ENCODE results near the gene CTNND2.
"Not testable (repeated sequence)": the region's sequence is repeated elsewhere in the genome, so short reads cannot be mapped to it uniquely, and the experiment has no call there.

Gene CTNND2

GRCh38 chr5:11692636-11693035, 211.6 kb downstream of the CTNND2 start:
- no peak for DNase-seq

GRCh38 chr5:11687498-11687897, 216.7 kb downstream of the CTNND2 start:
- intact Hi-C loops (cut with DNase I) = no loop called here
- no peak for DNase-seq

More at GRCh38 chr5:11692636-11693035, 211.6 kb downstream of the CTNND2 start:
- intact Hi-C loops (cut with DNase I) = no loop called here

- no peak for DNase-seq
- intact Hi-C loops (cut with DNase I) = no loop called here
Observed at GRCh38 chr5:11684607-11685006, 219.6 kb downstream of the CTNND2 start.

GRCh38 chr5:11683666-11684065, 220.6 kb downstream of the CTNND2 start:
- DNase-seq = peak in 1 of 10 donors; percentile 73
- intact Hi-C loops (cut with DNase I) = no loop called here

GRCh38 chr5:11681796-11682195, 222.4 kb downstream of the CTNND2 start:
- intact Hi-C loops (cut with DNase I) = no loop called here
- no peak for DNase-seq

- intact Hi-C loops (cut with DNase I) = no loop called here
- no peak for DNase-seq
Observed at GRCh38 chr5:11679676-11680075, 224.6 kb downstream of the CTNND2 start.

- peak in 1 of 10 donors; percentile 66 for DNase-seq
- intact Hi-C loops (cut with DNase I) = no loop called here
Observed at GRCh38 chr5:11675184-11675583, 229.1 kb downstream of the CTNND2 start.

- DNase-seq = no peak
- intact Hi-C loops (cut with DNase I) = no loop called here
Observed at GRCh38 chr5:11672385-11673085, 231.7 kb downstream of the CTNND2 start.

- no peak for DNase-seq
- intact Hi-C loops (cut with DNase I) = no loop called here
Observed at GRCh38 chr5:11658376-11658775, 245.9 kb downstream of the CTNND2 start.

GRCh38 chr5:11656916-11657315, 247.3 kb downstream of the CTNND2 start:
- no peak for DNase-seq
- intact Hi-C loops (cut with DNase I) = no loop called here

- intact Hi-C loops (cut with DNase I) = no loop called here
- DNase-seq = no peak
Observed at GRCh38 chr5:11655681-11656080, 248.6 kb downstream of the CTNND2 start.

- DNase-seq = no peak
- intact Hi-C loops (cut with DNase I) = no loop called here
Observed at GRCh38 chr5:11650936-11651335, 253.3 kb downstream of the CTNND2 start.

GRCh38 chr5:11646141-11646540, 258.1 kb downstream of the CTNND2 start:
- intact Hi-C loops (cut with DNase I) = no loop called here
- DNase-seq = no peak

GRCh38 chr5:11642438-11642837, 261.8 kb downstream of the CTNND2 start:
- no peak for DNase-seq
- intact Hi-C loops (cut with DNase I) = no loop called here

- no peak for DNase-seq
- intact Hi-C loops (cut with DNase I) = no loop called here
Observed at GRCh38 chr5:11640158-11640873, 263.9 kb downstream of the CTNND2 start.

- no peak for DNase-seq
- intact Hi-C loops (cut with DNase I) = no loop called here
Observed at GRCh38 chr5:11622785-11623184, 281.5 kb downstream of the CTNND2 start.

GRCh38 chr5:11620172-11620571, 284.1 kb downstream of the CTNND2 start:
- DNase-seq = peak in 1 of 10 donors; percentile 26
- intact Hi-C loops (cut with DNase I) = no loop called here

GRCh38 chr5:11619339-11620024, 284.8 kb downstream of the CTNND2 start:
- no peak for DNase-seq
- intact Hi-C loops (cut with DNase I) = loop anchor here (1.0 kb wide), 1 partner anchor 352 kb away; no protein-coding TSS in a partner anchor

GRCh38 chr5:11617080-11617479, 287.2 kb downstream of the CTNND2 start:
- no peak for DNase-seq
- intact Hi-C loops (cut with DNase I) = no loop called here

GRCh38 chr5:11616624-11617023, 287.6 kb downstream of the CTNND2 start:
- DNase-seq; intact Hi-C loops (cut with DNase I): not testable (repeated sequence)

- no peak for DNase-seq
- intact Hi-C loops (cut with DNase I) = no loop called here
Observed at GRCh38 chr5:11611011-11611410, 293.2 kb downstream of the CTNND2 start.
